GM21528 (cell line): ENCODE data around the gene LRRFIP2.
A peak's percentile ranks its signal among the peaks of the same experiment; 100 is the strongest.

Source experiments
- ATAC-seq: cut with Tn5 transposase; IDR thresholded peaks from one replicate; pipeline ENCODE4 v1.9.1; 2021; ENCODE audit warnings: mild to moderate bottlenecking, moderate library complexity; ENCODE audit not compliant: unreplicated experiment, low FRiP score

Gene LRRFIP2

GRCh38 chr3:37189109-37189508 is 14.7 kb upstream of the LRRFIP2 start:
- ATAC-seq: no peak

GRCh38 chr3:37183976-37184375 is 9.6 kb upstream of the LRRFIP2 start:
- ATAC-seq: no peak

- ATAC-seq: no peak
Observed at GRCh38 chr3:37183375-37183831, 9.0 kb upstream of the LRRFIP2 start.

- no peak for ATAC-seq
Observed at GRCh38 chr3:37182816-37183215, 8.4 kb upstream of the LRRFIP2 start.

- ATAC-seq: no peak
Observed at GRCh38 chr3:37181756-37182155, 7.4 kb upstream of the LRRFIP2 start.

- no peak for ATAC-seq
Observed at GRCh38 chr3:37179144-37179967, 5.0 kb upstream of the LRRFIP2 start.

- ATAC-seq: no peak
Observed at GRCh38 chr3:37173806-37174205, 576 bp downstream of the LRRFIP2 start.

GRCh38 chr3:37171144-37171543 is 3.2 kb downstream of the LRRFIP2 start:
- ATAC-seq: no peak

- ATAC-seq: no peak
Observed at GRCh38 chr3:37170513-37170912, 3.9 kb downstream of the LRRFIP2 start.

GRCh38 chr3:37170060-37170459 is 4.3 kb downstream of the LRRFIP2 start:
- ATAC-seq: no peak

- no peak for ATAC-seq
Observed at GRCh38 chr3:37168896-37169295, 5.5 kb downstream of the LRRFIP2 start.

GRCh38 chr3:37163262-37164015 is 10.9 kb downstream of the LRRFIP2 start:
- peak; percentile 35 for ATAC-seq

GRCh38 chr3:37162501-37163245 is 11.7 kb downstream of the LRRFIP2 start:
- ATAC-seq: peak; percentile 67

- ATAC-seq: no peak
Observed at GRCh38 chr3:37161351-37161750, 13.0 kb downstream of the LRRFIP2 start.

- no peak for ATAC-seq
Observed at GRCh38 chr3:37155782-37156181, 18.6 kb downstream of the LRRFIP2 start.

GRCh38 chr3:37154668-37155314 is 19.6 kb downstream of the LRRFIP2 start:
- ATAC-seq: no peak

- ATAC-seq: no peak
Observed at GRCh38 chr3:37150621-37151020, 23.8 kb downstream of the LRRFIP2 start.

GRCh38 chr3:37149257-37149656 is 25.1 kb downstream of the LRRFIP2 start:
- ATAC-seq: no peak

GRCh38 chr3:37148208-37148607 is 26.2 kb downstream of the LRRFIP2 start:
- ATAC-seq: no peak

GRCh38 chr3:37147666-37148065 is 26.7 kb downstream of the LRRFIP2 start:
- ATAC-seq: no peak
